OCI-M1 (cell line): Measurements from ENCODE around the gene HOXA4.

Source experiments
- DNase-seq: peaks from one replicate; lab custom pipeline; 2025; lab: John Stamatoyannopoulos, UW

HOXA4 gene

GRCh38 chr7:27116962-27117886, 13.3 kb downstream of the HOXA4 start:
- no peak for DNase-seq

GRCh38 chr7:27116031-27116961, 14.3 kb downstream of the HOXA4 start:
- DNase-seq = no peak

GRCh38 chr7:27115221-27116026, 15.1 kb downstream of the HOXA4 start:
- no peak for DNase-seq

GRCh38 chr7:27114881-27115220, 15.7 kb downstream of the HOXA4 start:
- no peak for DNase-seq

- no peak for DNase-seq
These were observed 16.4 kb downstream of the HOXA4 start for GRCh38 chr7:27113991-27114769.

- no peak for DNase-seq
These were observed 17.3 kb downstream of the HOXA4 start for GRCh38 chr7:27112955-27113949.

GRCh38 chr7:27112361-27112760, 18.2 kb downstream of the HOXA4 start:
- DNase-seq = no peak

- no peak for DNase-seq
These were observed 18.7 kb downstream of the HOXA4 start for GRCh38 chr7:27111751-27112277.

GRCh38 chr7:27111042-27111750, 19.4 kb downstream of the HOXA4 start:
- no peak for DNase-seq

GRCh38 chr7:27110186-27111031, 20.1 kb downstream of the HOXA4 start:
- no peak for DNase-seq

GRCh38 chr7:27109466-27110185, 20.9 kb downstream of the HOXA4 start:
- no peak for DNase-seq

- DNase-seq = no peak
These were observed 22.0 kb downstream of the HOXA4 start for GRCh38 chr7:27108390-27109127.

GRCh38 chr7:27107391-27108381, 22.9 kb downstream of the HOXA4 start:
- no peak for DNase-seq

- DNase-seq = no peak
These were observed 23.7 kb downstream of the HOXA4 start for GRCh38 chr7:27106901-27107240.

GRCh38 chr7:27106181-27106900, 24.2 kb downstream of the HOXA4 start:
- DNase-seq = no peak
